Left lung (tissue), 10 donors: ENCODE data around the gene UBFD1. TPM values are rescaled to one million over a fixed set of nuclear protein-coding genes. Genes with fewer than 3 reads are reported as not detected.

Experiments
- ATAC-seq: fragments of 200-7000 bp; cut with Tn5 transposase; one replicate; pipeline ENCODE4 v1.9.1; 2020; ENCODE audit warnings: moderate library complexity
- DNase-seq, 4 donors: peaks; one replicate each; pipeline ENCODE4 v3.0.0-alpha.2; 2013 to 2020
- H3K27ac ChIP-seq, 2 donors: fragments of 200-600 bp; sonication (generic) in 1 of 2; one replicate each; pipeline versions ENCODE4 v1.5.0 to v1.8.0; 2020 to 2021
- H3K27me3 ChIP-seq, 2 donors: fragments of 200-600 bp; sonication (generic) in 1 of 2; one replicate each; pipeline versions ENCODE4 v1.5.0 to v1.8.0; 2020 to 2021
- H3K36me3 ChIP-seq, 2 donors: fragments of 200-600 bp; sonication (generic) in 1 of 2; one replicate each; pipeline versions ENCODE4 v1.5.0 to v1.8.0; 2020 to 2021
- H3K4me1 ChIP-seq, 2 donors: fragments of 200-600 bp; one replicate each; pipeline ENCODE4 v1.8.0; 2021
- H3K4me3 ChIP-seq, 2 donors: fragments of 200-600 bp; sonication (generic) in 1 of 2; one replicate each; pipeline versions ENCODE4 v1.5.0 to v1.8.0; 2020 to 2021; ENCODE audit warnings: mild to moderate bottlenecking in 1 of 2
- H3K9me3 ChIP-seq, 2 donors: fragments of 200-600 bp; sonication (generic) in 1 of 2; one replicate each; pipeline versions ENCODE4 v1.5.0 to v1.8.0; 2020 to 2021
- CTCF ChIP-seq, 2 donors: fragments of 200-600 bp; sonication (generic) in 1 of 2; IDR thresholded peaks; one replicate each; pipeline versions ENCODE4 v1.5.0 to v1.8.0; 2021; ENCODE audit warnings: antibody characterized with exemption in 2 of 2
- intact Hi-C, 2 donors: fragments of 100-400 bp; cut with DNase I; formaldehyde crosslinking; loops; one replicate each; pipeline versions ENCODE4 v1.11.2 to v1.14.2; 2022
- polyA plus RNA-seq, 6 donors: library from polyadenylated mRNA; unstranded; fragments of 120-200 nt; gene quantifications; one replicate each; pipeline ENCODE4 v1.2.1, GENCODE V29; 2013; ENCODE audit not compliant: insufficient read length in 6 of 6
- total RNA-seq, 2 donors: library from RNA; stranded (reverse); fragmentation: NEBNext Ultra II Directional; extraction: Animal tissue kit (Norgen Biotek cat#: 25700); gene quantifications; one replicate each; pipeline ENCODE4 v1.2.1, GENCODE V29; 2021
- donor health status: DM: no; HTN: yes; CAD: no.
- donor health status: DM: no; HTN: no; CAD: no.

UBFD1 gene
- total and polyA plus RNA-seq, 8 donors: 51.9 to 74.1 (median 68.6) TPM

DNA sequence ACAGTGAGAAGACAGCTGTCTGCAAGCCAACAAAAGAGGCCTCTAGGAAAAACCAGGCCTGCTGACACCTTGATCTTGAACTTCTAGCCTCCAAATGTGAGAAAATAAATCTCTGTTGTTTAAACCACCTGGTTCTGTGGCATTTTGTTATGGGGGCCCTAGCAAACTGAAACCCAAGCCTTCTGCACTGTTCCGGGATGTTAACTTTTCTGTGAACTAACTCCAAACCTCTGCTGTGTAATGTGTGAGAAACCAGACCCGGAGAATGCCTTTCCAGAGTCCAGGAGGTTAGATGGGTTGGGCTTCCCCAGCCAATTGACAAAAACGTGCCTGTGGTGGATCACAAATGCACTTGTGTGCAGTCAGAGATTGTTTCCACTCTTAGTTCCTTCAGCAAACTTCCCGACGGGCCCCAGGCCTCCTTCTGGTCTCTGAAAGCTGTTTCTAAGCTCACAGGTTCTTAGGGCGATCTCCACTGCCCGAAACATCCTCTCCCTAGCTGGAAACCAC lies 33.6 kb upstream of the UBFD1 start:
- H3K36me3 ChIP-seq: peaks cover 0 to 63% of the 10 kb centered on the region in 2 donors
- DNase-seq (no peak), ATAC-seq (no peak)
- H3K4me3 ChIP-seq: no peak overlapping the region
- intact Hi-C loops: no loop called here
- TF ChIP-seq CTCF (IDR thresholded peaks at IDR 0.05): no peak
- no peaks in the 10 kb centered on the region for H3K9me3 ChIP-seq
- H3K27me3 ChIP-seq: no peaks in the 10 kb centered on the region
- H3K4me1 ChIP-seq: peaks cover 0 to 26% of the 10 kb centered on the region in 2 donors
- peak overlapping the region; percentile 17 to 61 for H3K27ac ChIP-seq

DNA sequence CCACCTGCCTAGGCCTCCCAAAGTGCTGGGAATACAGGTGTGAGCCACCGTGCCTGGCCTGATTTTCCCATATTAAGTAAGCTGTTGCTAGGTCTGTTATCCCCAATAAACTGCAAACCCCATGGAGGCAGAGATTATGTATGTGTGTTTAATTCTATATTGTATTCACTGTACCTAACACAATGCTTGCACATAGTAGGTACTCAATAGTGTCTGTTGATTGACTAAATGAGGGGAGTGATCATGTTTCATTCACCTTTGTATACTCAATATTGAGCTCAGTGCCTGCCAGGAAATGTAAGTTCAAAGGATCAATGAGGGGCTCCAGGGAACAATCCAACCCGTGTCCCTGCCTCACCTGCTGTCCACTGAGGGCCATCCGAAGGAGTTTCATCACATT lies 32.6 kb upstream of the UBFD1 start:
- Histone ChIP-seq H3K27me3 (no peaks in the 10 kb centered on the region), H3K4me1 (peaks cover 0 to 21% of the 10 kb centered on the region in 2 donors), H3K4me3 (no peak overlapping the region), H3K9me3 (no peaks in the 10 kb centered on the region), H3K36me3 (peaks cover 0 to 66% of the 10 kb centered on the region in 2 donors), H3K27ac (no peak overlapping the region)
- no peak for DNase-seq
- no peak for TF ChIP-seq CTCF (IDR thresholded peaks at IDR 0.05)
- intact Hi-C loops: no loop called here
- no peak for ATAC-seq

- H3K4me1 ChIP-seq: peaks cover 0 to 10% of the 10 kb centered on the region in 2 donors
- H3K9me3 ChIP-seq: no peaks in the 10 kb centered on the region
- ATAC-seq (peak; percentile 12), DNase-seq (no peak)
- peaks cover 0 to 88% of the 10 kb centered on the region in 2 donors for H3K36me3 ChIP-seq
- intact Hi-C loops: no loop called here
- H3K27me3 ChIP-seq: no peaks in the 10 kb centered on the region
- no peak for TF ChIP-seq CTCF (IDR thresholded peaks at IDR 0.05)
- H3K27ac ChIP-seq: peak overlapping the region in 1 of 2 donors; percentile 53
- no peak overlapping the region for H3K4me3 ChIP-seq
Observed at GRCh38 chr16:23527961-23528643, 29.4 kb upstream of the UBFD1 start.

DNA sequence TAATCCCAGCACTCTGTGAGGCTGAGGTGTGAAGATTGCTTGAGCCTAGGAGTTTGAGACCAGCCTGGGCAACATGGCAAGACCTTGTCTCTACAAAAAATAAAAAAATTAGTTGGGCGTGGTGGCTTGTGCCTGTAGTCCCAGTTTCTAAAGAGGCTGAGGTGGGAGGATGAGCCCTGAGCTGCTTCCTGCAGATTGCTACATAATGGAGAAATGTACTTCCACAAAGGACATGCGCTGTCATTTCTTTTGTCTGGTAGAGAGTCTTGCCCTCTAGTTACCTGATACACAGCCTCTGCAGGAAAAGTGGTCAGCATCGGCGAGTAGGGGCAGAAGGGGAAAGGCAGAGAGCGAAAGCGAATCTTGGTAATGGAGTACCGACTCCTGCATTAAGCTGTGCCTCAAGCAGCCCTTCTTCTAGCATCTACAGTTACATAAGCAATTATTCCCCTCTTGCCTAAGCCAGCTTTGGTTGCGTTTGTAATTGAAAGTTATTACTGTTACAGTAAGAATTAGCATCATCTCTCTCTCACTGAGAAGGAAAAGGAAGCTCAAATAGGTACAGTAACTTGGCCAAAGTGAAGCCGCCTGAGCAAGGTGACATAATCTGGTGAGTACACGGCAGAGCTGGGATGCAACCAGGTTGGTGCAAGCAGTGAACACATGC lies 28.8 kb upstream of the UBFD1 start:
- intact Hi-C loops: no loop called here
- Histone ChIP-seq H3K36me3 (peaks cover 0 to 88% of the 10 kb centered on the region in 2 donors), H3K9me3 (no peaks in the 10 kb centered on the region), H3K27me3 (no peaks in the 10 kb centered on the region), H3K27ac (peak overlapping the region in 1 of 2 donors; percentile 53), H3K4me3 (no peak overlapping the region), H3K4me1 (peaks cover 0 to 10% of the 10 kb centered on the region in 2 donors)
- no peak for TF ChIP-seq CTCF (IDR thresholded peaks at IDR 0.05)
- DNase-seq (no peak), ATAC-seq (peak; percentile 14)

DNA sequence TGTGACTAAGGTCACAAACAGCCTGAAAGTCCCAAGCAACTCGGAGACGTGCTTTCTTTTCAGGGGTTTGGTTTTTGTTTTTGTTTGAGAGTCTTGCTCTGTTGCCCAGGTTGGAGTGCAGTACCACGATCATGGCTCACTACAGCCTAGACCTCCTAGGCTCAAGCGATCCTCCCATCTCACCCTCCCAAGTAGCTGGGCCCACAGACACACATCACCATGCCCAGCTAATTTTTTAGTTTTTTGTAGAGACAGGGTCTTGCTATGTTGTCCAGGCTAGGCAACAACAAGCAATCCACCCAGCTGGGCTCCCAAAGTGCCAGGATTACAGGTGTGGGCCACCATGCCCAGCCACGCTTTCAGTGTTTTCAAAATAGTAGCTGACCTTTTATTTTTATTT lies 27.5 kb upstream of the UBFD1 start:
- no peak for TF ChIP-seq CTCF (IDR thresholded peaks at IDR 0.05)
- ATAC-seq (no peak), DNase-seq (no peak)
- H3K27ac ChIP-seq: no peak overlapping the region
- H3K4me1 ChIP-seq: peaks cover 0 to 10% of the 10 kb centered on the region in 2 donors
- H3K9me3 ChIP-seq: no peaks in the 10 kb centered on the region
- intact Hi-C loops: no loop called here
- H3K4me3 ChIP-seq: no peak overlapping the region
- peaks cover 0 to 88% of the 10 kb centered on the region in 2 donors for H3K36me3 ChIP-seq
- no peaks in the 10 kb centered on the region for H3K27me3 ChIP-seq
